ENCODE data around the gene NHP2. TPM values are rescaled to one million over a fixed set of nuclear protein-coding genes. Genes with fewer than 3 reads are reported as not detected.

NHP2 gene
- polyA plus RNA-seq, 2 of the 4 experiments (the other 2 are of a cell fraction) = 205 to 553 TPM

GRCh38 chr5:178177569-178177968 is 23.9 kb upstream of the NHP2 start:
- no peak overlapping the region for H3K4me2 ChIP-seq
- ATAC-seq = no peak
- FAIRE-seq = no peak
- no peaks in the 10 kb centered on the region for H3K4me1 ChIP-seq
- H3K4me3 ChIP-seq = no peak overlapping the region
- WGBS (ENCODE audit: missing lambda C conversion rate) = 73% methylated on average over 8 of the region's 8 CpGs
- DNase-seq (ENCODE audit: low read depth in 1 of 2, low spot score in 1 of 2) = no peak
- ChIA-PET CTCF (interaction anchor here (0.6 kb wide), 1 partner anchor 101 kb away, joined by 3 read pairs; no protein-coding TSS in a partner anchor), POLR2A (no interaction called here)
- H3K27ac ChIP-seq = no peak overlapping the region
- 0 out of 3 replicates have a peak, but pooled peaks cover 4% of the 10 kb centered on the region for H3K9me3 ChIP-seq
- TF ChIP-seq, protein P1, sequence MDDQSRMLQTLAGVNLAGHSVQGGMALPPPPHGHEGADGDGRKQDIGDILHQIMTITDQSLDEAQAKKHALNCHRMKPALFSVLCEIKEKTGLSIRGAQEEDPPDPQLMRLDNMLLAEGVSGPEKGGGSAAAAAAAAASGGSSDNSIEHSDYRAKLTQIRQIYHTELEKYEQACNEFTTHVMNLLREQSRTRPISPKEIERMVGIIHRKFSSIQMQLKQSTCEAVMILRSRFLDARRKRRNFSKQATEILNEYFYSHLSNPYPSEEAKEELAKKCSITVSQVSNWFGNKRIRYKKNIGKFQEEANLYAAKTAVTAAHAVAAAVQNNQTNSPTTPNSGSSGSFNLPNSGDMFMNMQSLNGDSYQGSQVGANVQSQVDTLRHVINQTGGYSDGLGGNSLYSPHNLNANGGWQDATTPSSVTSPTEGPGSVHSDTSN (IDR thresholded peaks at IDR 0.05) = no peak
- TF ChIP-seq KDM5A (IDR thresholded peaks at IDR 0.05) (no peak), MAX (IDR thresholded peaks at IDR 0.05) (no peak), RAD21 (conservative IDR thresholded peaks at IDR 0.05 in 1 of 2, IDR thresholded peaks at IDR 0.05 in 1 of 2) (no peak), EHF (CRISPR knock-in tag; IDR thresholded peaks at IDR 0.05) (no peak), GATA3 (IDR thresholded peaks at IDR 0.05; ENCODE audit: borderline replicate concordance) (no peak), HES2 (IDR thresholded peaks at IDR 0.05) (no peak), POLR2AphosphoS2 (conservative IDR thresholded peaks at IDR 0.05; ENCODE audit: low read length) (no peak), TFCP2L1 (CRISPR knock-in tag; IDR thresholded peaks at IDR 0.05) (no peak), EHMT2 (IDR thresholded peaks at IDR 0.05; ENCODE audit: low read depth) (no peak), HOXB13 (CRISPR knock-in tag; IDR thresholded peaks at IDR 0.05; ENCODE audit: low read depth) (no peak), JUN (IDR thresholded peaks at IDR 0.05) (no peak), MAZ (IDR thresholded peaks at IDR 0.05; ENCODE audit: borderline replicate concordance, low read depth, low read length) (no peak)

GRCh38 chr5:178176791-178177190 is 23.1 kb upstream of the NHP2 start:
- Histone ChIP-seq H3K4me3 (no peak overlapping the region), H3K4me1 (no peaks in the 10 kb centered on the region), H3K27ac (no peak overlapping the region), H3K4me2 (no peak overlapping the region), H3K9me3 (0 out of 3 replicates have a peak, but pooled peaks cover 4% of the 10 kb centered on the region)
- CTCF ChIA-PET = no interaction called here
- TF ChIP-seq HEYL (CRISPR knock-in tag; IDR thresholded peaks at IDR 0.05) = no peak
- no peak for TF ChIP-seq RCOR1 (IDR thresholded peaks at IDR 0.05; ENCODE audit: low read depth, low read length)
- TF ChIP-seq FOSL2 (IDR thresholded peaks at IDR 0.05) = no peak
- no peak for TF ChIP-seq FOSL2 (CRISPR knock-in tag; IDR thresholded peaks at IDR 0.05)
- TF ChIP-seq, protein P2, sequence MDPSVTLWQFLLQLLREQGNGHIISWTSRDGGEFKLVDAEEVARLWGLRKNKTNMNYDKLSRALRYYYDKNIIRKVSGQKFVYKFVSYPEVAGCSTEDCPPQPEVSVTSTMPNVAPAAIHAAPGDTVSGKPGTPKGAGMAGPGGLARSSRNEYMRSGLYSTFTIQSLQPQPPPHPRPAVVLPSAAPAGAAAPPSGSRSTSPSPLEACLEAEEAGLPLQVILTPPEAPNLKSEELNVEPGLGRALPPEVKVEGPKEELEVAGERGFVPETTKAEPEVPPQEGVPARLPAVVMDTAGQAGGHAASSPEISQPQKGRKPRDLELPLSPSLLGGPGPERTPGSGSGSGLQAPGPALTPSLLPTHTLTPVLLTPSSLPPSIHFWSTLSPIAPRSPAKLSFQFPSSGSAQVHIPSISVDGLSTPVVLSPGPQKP (IDR thresholded peaks at IDR 0.05; ENCODE audit: low read depth, low read length) = no peak
- WGBS (ENCODE audit: missing lambda C conversion rate) = 68% methylated on average over 6 of the region's 6 CpGs
- ATAC-seq (no peak), FAIRE-seq (no peak), DNase-seq (ENCODE audit: low read depth in 1 of 2, low spot score in 1 of 2) (no peak)
- POLR2A ChIA-PET = no interaction called here

DNA sequence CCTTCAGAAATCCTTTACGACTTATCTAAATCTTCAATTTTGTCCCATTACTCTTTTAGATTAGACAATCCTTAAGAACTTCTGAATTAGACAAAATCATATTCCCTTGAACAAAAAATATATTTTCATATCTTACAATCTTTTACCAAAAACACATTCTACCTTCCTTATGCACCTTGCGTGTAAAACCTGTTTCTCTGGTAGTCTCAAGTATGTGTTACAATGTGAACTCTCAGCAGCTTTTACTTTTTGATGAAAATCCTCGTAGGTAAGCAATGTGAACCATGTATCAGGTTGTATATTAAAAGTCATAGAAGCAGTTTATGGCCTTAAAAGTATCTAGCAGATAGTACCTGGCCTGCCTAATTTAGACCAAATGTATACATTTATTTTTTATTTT is 20.8 kb upstream of the NHP2 start:
- 74% methylated on average over 3 of the region's 3 CpGs for WGBS (ENCODE audit: missing lambda C conversion rate)
- no peak overlapping the region for H3K4me3 ChIP-seq
- ChIA-PET CTCF (interaction anchor here (1.2 kb wide), 1 partner anchor 11 kb away, joined by 4 read pairs; no protein-coding TSS in a partner anchor), POLR2A (interaction anchor here (1.3 kb wide), 1 partner anchor 30 kb away, joined by 3 read pairs; the partner anchor contains the start of gene HNRNPAB)
- no peak overlapping the region for H3K4me2 ChIP-seq
- 0 out of 3 replicates have a peak, but pooled peaks cover under 1% of the 10 kb centered on the region for H3K9me3 ChIP-seq
- FAIRE-seq (no peak), ATAC-seq (no peak), DNase-seq (ENCODE audit: low read depth in 1 of 2, low spot score in 1 of 2) (no peak)
- no peaks in the 10 kb centered on the region for H3K4me1 ChIP-seq
- H3K27ac ChIP-seq = no peak overlapping the region
- TF ChIP-seq JUNB (IDR thresholded peaks at IDR 0.05) (no peak), HOXA7 (CRISPR knock-in tag; IDR thresholded peaks at IDR 0.05) (no peak), USF2 (IDR thresholded peaks at IDR 0.05) (no peak), TFCP2L1 (CRISPR knock-in tag; IDR thresholded peaks at IDR 0.05) (no peak)
- TF ChIP-seq, protein P1 (IDR thresholded peaks at IDR 0.05) = no peak

All from A549 (cell line).